ENCODE measurements around the gene GCN1.
"Not testable (repeated sequence)": the region's sequence is repeated elsewhere in the genome, so short reads cannot be mapped to it uniquely, and the experiment has no call there.

Gene GCN1

GRCh38 chr12:120215766-120216735 lies 21.5 kb upstream of the GCN1 start:
- no peaks in the 10 kb centered on the region for H3K27me3 ChIP-seq (ENCODE audit: control insufficient read depth, insufficient read depth, low read length)
- H3K9me3 ChIP-seq (ENCODE audit: control insufficient read depth, low read length), result no peaks in the 10 kb centered on the region

GRCh38 chr12:120215357-120215735 lies 20.8 kb upstream of the GCN1 start:
- H3K4me3 ChIP-seq (ENCODE audit: low read length), result no peak overlapping the region
- H3K27me3 ChIP-seq (ENCODE audit: control insufficient read depth, insufficient read depth, low read length), result no peaks in the 10 kb centered on the region
- H3K9me3 ChIP-seq (ENCODE audit: control insufficient read depth, low read length), result no peaks in the 10 kb centered on the region
- peaks cover 28% of the 10 kb centered on the region for H3K36me3 ChIP-seq (ENCODE audit: control insufficient read depth, insufficient read depth, low read length)
- no peak overlapping the region for H3K9ac ChIP-seq (ENCODE audit: low read length)
- H3K4me1 ChIP-seq (ENCODE audit: control insufficient read depth, insufficient read depth, low read length), result no peaks in the 10 kb centered on the region

More at GRCh38 chr12:120215766-120216735, 21.5 kb upstream of the GCN1 start:
- H3K4me3 ChIP-seq (ENCODE audit: low read length), result no peak overlapping the region
- H3K9ac ChIP-seq (ENCODE audit: low read length), result no peak overlapping the region
- peaks cover 35% of the 10 kb centered on the region for H3K36me3 ChIP-seq (ENCODE audit: control insufficient read depth, insufficient read depth, low read length)
- no peaks in the 10 kb centered on the region for H3K4me1 ChIP-seq (ENCODE audit: control insufficient read depth, insufficient read depth, low read length)

DNA sequence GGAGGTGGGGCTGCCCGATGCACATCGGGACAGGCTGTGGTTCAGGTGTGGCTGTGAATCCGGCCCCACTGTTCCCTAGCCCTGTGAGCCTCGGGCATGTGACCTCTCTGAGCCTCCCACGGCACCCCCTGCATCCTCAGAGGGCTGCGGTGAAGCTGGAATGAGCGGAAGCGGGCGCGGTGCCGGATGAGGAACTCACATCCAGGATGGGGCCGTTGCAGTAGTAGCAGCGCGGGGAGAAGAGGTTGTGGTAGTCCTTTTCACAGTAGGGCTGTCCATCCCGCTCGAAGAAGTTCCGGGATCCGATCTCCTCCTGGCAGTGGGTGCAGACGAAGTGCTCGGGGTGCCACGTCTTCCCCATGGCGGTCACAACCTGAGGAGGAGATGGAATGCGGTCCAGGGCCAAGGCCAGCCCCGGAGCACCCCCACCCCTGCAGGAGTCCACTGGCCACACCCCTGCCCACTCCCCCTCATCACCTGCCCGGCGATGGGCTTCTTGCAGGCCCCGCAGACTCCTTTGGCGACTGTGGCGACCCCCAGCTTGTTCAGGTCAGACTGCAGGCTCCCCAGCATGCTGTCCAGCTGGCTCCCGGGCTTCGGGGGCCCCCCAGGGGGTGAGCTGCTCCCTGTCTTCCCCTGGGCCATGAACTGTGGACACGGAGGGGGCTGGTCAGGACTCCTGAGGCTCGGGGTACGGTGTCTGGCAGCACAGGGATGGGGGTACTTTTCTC lies 20.3 kb upstream of the GCN1 start:
- Histone ChIP-seq H3K9ac (ENCODE audit: low read length) (no peak overlapping the region), H3K9me3 (ENCODE audit: control insufficient read depth, low read length) (no peaks in the 10 kb centered on the region), H3K4me1 (ENCODE audit: control insufficient read depth, insufficient read depth, low read length) (no peaks in the 10 kb centered on the region), H3K4me3 (ENCODE audit: low read length) (no peak overlapping the region), H3K27me3 (ENCODE audit: control insufficient read depth, insufficient read depth, low read length) (no peaks in the 10 kb centered on the region), H3K36me3 (ENCODE audit: control insufficient read depth, insufficient read depth, low read length) (peaks cover 28% of the 10 kb centered on the region)

GRCh38 chr12:120213758-120214157 lies 19.2 kb upstream of the GCN1 start:
- Histone ChIP-seq H3K9me3 (ENCODE audit: control insufficient read depth, low read length) (no peaks in the 10 kb centered on the region), H3K36me3 (ENCODE audit: control insufficient read depth, insufficient read depth, low read length) (peaks cover 22% of the 10 kb centered on the region), H3K4me3 (ENCODE audit: low read length) (no peak overlapping the region), H3K9ac (ENCODE audit: low read length) (no peak overlapping the region), H3K27me3 (ENCODE audit: control insufficient read depth, insufficient read depth, low read length) (no peaks in the 10 kb centered on the region), H3K4me1 (ENCODE audit: control insufficient read depth, insufficient read depth, low read length) (no peaks in the 10 kb centered on the region)

- not testable (repeated sequence) for H3K4me3 ChIP-seq (ENCODE audit: low read length); H3K27me3 ChIP-seq (ENCODE audit: control insufficient read depth, insufficient read depth, low read length); H3K9me3 ChIP-seq (ENCODE audit: control insufficient read depth, low read length); H3K4me1 ChIP-seq (ENCODE audit: control insufficient read depth, insufficient read depth, low read length); H3K9ac ChIP-seq (ENCODE audit: low read length)
- H3K36me3 ChIP-seq (ENCODE audit: control insufficient read depth, insufficient read depth, low read length), result peaks cover 19% of the 10 kb centered on the region
Observed at GRCh38 chr12:120213182-120213581, 18.7 kb upstream of the GCN1 start.

GRCh38 chr12:120212301-120212700 lies 17.8 kb upstream of the GCN1 start:
- Histone ChIP-seq H3K4me3 (ENCODE audit: low read length) (no peak overlapping the region), H3K4me1 (ENCODE audit: control insufficient read depth, insufficient read depth, low read length) (no peaks in the 10 kb centered on the region), H3K36me3 (ENCODE audit: control insufficient read depth, insufficient read depth, low read length) (peaks cover 19% of the 10 kb centered on the region), H3K9ac (ENCODE audit: low read length) (no peak overlapping the region), H3K27me3 (ENCODE audit: control insufficient read depth, insufficient read depth, low read length) (no peaks in the 10 kb centered on the region), H3K9me3 (ENCODE audit: control insufficient read depth, low read length) (no peaks in the 10 kb centered on the region)

DNA sequence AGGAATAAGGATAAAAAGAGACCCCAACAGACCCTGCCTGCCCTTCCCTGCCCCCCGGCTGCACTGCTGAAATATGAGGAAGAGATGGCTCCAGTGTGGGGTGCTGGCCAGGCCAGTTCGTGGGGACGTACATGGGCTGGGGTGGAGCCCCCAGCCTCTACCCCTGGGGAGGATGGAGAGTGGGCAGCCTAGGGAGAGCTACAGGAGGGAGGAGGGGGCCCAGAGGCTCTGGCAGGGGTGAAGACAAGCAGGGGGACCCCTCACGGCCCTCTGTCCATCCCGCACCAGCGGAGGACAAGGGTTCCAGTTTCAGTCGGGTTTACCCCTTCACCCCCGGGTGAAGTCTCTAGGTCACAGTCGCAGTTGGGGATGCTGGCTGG lies 17.4 kb upstream of the GCN1 start:
- no peak overlapping the region for H3K9ac ChIP-seq (ENCODE audit: low read length)
- no peak overlapping the region for H3K4me3 ChIP-seq (ENCODE audit: low read length)
- H3K36me3 ChIP-seq (ENCODE audit: control insufficient read depth, insufficient read depth, low read length), result peaks cover 19% of the 10 kb centered on the region
- no peaks in the 10 kb centered on the region for H3K9me3 ChIP-seq (ENCODE audit: control insufficient read depth, low read length)
- no peaks in the 10 kb centered on the region for H3K4me1 ChIP-seq (ENCODE audit: control insufficient read depth, insufficient read depth, low read length)
- no peaks in the 10 kb centered on the region for H3K27me3 ChIP-seq (ENCODE audit: control insufficient read depth, insufficient read depth, low read length)

DNA sequence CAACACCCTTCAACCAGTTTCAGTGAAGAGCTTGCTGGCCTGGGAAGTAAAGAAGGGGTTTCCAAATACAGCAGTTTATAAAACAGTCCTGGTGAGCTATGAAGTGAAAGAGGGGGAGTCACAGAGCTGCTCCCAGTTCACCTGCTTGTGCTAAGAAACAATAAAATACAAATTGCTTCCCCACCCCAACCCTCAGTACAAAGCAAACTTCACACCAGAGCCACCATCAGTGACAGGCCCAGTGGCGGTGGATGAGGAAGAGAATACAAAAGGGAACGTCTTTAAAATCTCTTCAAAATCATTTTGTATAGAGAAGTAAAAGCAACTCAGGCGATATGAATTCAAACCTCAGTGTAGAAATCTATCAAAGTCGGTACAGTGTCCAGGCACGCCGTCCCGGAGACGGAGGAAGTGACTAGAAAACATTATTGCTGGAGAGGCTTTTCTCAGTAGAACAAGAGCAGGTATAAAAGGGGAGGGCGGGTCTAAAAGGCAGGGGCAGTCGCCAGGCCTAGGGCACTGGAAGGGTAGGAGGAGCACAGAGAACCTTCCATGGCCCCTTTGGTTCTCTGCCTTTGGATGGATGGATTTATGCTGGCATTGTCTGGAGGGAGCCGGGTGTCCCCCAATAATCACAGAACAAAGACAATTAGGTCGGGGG lies 16.9 kb upstream of the GCN1 start:
- H3K4me1 ChIP-seq (ENCODE audit: control insufficient read depth, insufficient read depth, low read length), result no peaks in the 10 kb centered on the region
- H3K9ac ChIP-seq (ENCODE audit: low read length), result no peak overlapping the region
- H3K36me3 ChIP-seq (ENCODE audit: control insufficient read depth, insufficient read depth, low read length), result peaks cover 19% of the 10 kb centered on the region
- H3K4me3 ChIP-seq (ENCODE audit: low read length), result no peak overlapping the region
- no peaks in the 10 kb centered on the region for H3K9me3 ChIP-seq (ENCODE audit: control insufficient read depth, low read length)
- no peaks in the 10 kb centered on the region for H3K27me3 ChIP-seq (ENCODE audit: control insufficient read depth, insufficient read depth, low read length)

- Histone ChIP-seq H3K9ac (ENCODE audit: low read length) (no peak overlapping the region), H3K9me3 (ENCODE audit: control insufficient read depth, low read length) (no peaks in the 10 kb centered on the region), H3K4me3 (ENCODE audit: low read length) (no peak overlapping the region), H3K4me1 (ENCODE audit: control insufficient read depth, insufficient read depth, low read length) (no peaks in the 10 kb centered on the region), H3K27me3 (ENCODE audit: control insufficient read depth, insufficient read depth, low read length) (no peaks in the 10 kb centered on the region), H3K36me3 (ENCODE audit: control insufficient read depth, insufficient read depth, low read length) (peaks cover 19% of the 10 kb centered on the region)
Observed at GRCh38 chr12:120209851-120210250, 15.3 kb upstream of the GCN1 start.

GRCh38 chr12:120207227-120207626 lies 12.7 kb upstream of the GCN1 start:
- no peak overlapping the region for H3K9ac ChIP-seq (ENCODE audit: low read length)
- peaks cover 4% of the 10 kb centered on the region for H3K36me3 ChIP-seq (ENCODE audit: control insufficient read depth, insufficient read depth, low read length)
- no peaks in the 10 kb centered on the region for H3K4me1 ChIP-seq (ENCODE audit: control insufficient read depth, insufficient read depth, low read length)
- H3K9me3 ChIP-seq (ENCODE audit: control insufficient read depth, low read length), result no peaks in the 10 kb centered on the region
- no peaks in the 10 kb centered on the region for H3K27me3 ChIP-seq (ENCODE audit: control insufficient read depth, insufficient read depth, low read length)
- H3K4me3 ChIP-seq (ENCODE audit: low read length), result no peak overlapping the region

GRCh38 chr12:120206781-120207180 lies 12.3 kb upstream of the GCN1 start:
- H3K9ac ChIP-seq (ENCODE audit: low read length); H3K9me3 ChIP-seq (ENCODE audit: control insufficient read depth, low read length); H3K36me3 ChIP-seq (ENCODE audit: control insufficient read depth, insufficient read depth, low read length); H3K4me3 ChIP-seq (ENCODE audit: low read length); H3K27me3 ChIP-seq (ENCODE audit: control insufficient read depth, insufficient read depth, low read length); H3K4me1 ChIP-seq (ENCODE audit: control insufficient read depth, insufficient read depth, low read length): not testable (repeated sequence)

GRCh38 chr12:120206228-120206627 lies 11.7 kb upstream of the GCN1 start:
- no peaks in the 10 kb centered on the region for H3K9me3 ChIP-seq (ENCODE audit: control insufficient read depth, low read length)
- H3K36me3 ChIP-seq (ENCODE audit: control insufficient read depth, insufficient read depth, low read length), result no peaks in the 10 kb centered on the region
- H3K4me3 ChIP-seq (ENCODE audit: low read length), result no peak overlapping the region
- no peaks in the 10 kb centered on the region for H3K27me3 ChIP-seq (ENCODE audit: control insufficient read depth, insufficient read depth, low read length)
- H3K4me1 ChIP-seq (ENCODE audit: control insufficient read depth, insufficient read depth, low read length), result no peaks in the 10 kb centered on the region
- no peak overlapping the region for H3K9ac ChIP-seq (ENCODE audit: low read length)
